HG03175 (cell line): ENCODE data around the gene LRCH1.
"Not testable (repeated sequence)": the region's sequence is repeated elsewhere in the genome, so short reads cannot be mapped to it uniquely, and the experiment has no call there.

ENCODE experiments used
- ATAC-seq: cut with Tn5 transposase; IDR thresholded peaks from one replicate; pipeline ENCODE4 v1.9.1; 2021; ENCODE audit warnings: mild to moderate bottlenecking, moderate library complexity; ENCODE audit not compliant: unreplicated experiment

LRCH1 gene, protein sequence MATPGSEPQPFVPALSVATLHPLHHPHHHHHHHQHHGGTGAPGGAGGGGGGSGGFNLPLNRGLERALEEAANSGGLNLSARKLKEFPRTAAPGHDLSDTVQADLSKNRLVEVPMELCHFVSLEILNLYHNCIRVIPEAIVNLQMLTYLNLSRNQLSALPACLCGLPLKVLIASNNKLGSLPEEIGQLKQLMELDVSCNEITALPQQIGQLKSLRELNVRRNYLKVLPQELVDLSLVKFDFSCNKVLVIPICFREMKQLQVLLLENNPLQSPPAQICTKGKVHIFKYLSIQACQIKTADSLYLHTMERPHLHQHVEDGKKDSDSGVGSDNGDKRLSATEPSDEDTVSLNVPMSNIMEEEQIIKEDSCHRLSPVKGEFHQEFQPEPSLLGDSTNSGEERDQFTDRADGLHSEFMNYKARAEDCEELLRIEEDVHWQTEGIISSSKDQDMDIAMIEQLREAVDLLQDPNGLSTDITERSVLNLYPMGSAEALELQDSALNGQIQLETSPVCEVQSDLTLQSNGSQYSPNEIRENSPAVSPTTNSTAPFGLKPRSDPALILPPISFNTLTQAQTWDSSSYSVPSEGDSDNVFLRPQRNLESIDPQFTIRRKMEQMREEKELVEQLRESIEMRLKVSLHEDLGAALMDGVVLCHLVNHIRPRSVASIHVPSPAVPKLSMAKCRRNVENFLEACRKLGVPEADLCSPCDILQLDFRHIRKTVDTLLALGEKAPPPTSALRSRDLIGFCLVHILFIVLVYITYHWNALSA

GRCh38 chr13:46552889-46553520 is at the start of gene LRCH1:
TSS of gene LRCH1 (plus strand) at chr13:46553170. CDS start at chr13:46553397, 227 bp downstream.
- peak; percentile 73 for ATAC-seq

DNA sequence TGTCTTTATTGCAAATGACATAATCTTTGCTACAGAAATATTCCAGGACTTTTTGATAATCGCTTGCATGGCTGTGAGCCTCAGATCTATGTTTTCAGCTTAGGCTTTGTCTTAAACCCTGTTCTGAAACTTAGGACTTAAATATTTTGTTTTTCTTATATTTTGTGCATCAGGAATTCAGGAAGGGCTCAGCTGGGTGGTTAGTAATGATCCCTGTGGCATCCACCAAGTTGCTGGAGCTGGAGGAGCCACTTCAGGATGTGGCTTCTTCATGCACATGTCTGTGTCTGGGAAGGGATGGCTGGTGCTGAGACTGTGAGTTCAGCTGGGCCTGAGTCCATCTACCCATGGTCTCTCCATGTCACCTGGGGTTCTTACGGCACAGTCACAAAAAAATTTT is 48.9 kb upstream of the LRCH1 start:
- no peak for ATAC-seq

- ATAC-seq = no peak
These were observed 45.0 kb upstream of the LRCH1 start for GRCh38 chr13:46507981-46508380.

DNA sequence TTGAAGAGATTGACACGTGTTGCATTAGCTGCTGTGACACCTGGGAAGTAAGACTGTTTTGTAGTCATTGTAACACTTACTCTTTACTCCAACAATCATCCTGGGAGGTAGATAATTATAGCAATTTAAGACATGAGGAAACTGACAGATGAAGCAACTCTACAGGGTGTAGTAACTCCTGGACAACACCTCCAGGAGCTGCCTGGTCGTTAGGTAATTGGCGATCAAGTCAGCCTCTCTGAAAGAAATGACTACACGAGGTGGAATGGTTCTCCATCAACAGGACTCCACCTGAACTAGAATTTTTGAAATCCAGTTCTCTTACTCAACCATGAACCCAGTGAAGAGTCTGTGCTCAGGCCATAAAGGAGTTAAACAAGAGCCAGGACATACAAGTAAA is 43.0 kb upstream of the LRCH1 start:
- no peak for ATAC-seq

GRCh38 chr13:46515803-46516202 is 37.2 kb upstream of the LRCH1 start:
- ATAC-seq = no peak

DNA sequence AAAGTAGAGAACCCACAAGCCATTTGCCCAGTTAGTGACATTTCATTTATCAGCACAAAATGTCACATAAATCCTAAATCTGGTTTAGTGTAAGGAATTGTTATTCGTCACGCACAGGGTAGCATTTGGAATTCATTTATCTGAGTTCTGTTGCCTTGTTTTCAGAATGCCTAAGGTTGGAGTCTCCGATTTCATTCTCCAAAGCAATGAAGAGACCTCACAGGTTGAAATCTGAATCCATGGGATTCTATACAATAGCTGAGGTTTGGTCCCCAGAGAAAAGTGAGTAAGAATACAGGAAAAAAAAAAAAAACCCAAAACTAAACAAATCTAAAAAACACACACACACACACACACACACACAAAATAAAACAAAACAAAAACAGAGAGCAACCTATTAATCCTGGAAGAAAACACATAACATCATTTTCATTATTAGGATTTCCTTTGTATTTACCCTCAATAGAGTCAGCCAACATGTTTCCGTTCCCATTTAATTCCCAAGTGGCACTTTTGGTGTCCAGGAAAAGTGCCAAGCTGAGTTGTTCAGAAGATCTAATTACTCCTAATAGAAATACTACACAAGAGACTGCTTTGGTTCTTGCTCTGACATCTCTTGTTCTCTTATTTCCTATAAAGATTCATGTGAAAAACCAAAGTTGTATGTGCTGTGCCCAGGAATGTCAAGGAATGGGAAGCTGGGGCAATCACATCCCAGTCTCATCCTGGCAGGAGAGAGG is 36.2 kb upstream of the LRCH1 start:
- no peak for ATAC-seq

- not testable (repeated sequence) for ATAC-seq
These were observed 35.2 kb upstream of the LRCH1 start for GRCh38 chr13:46517748-46518147.

DNA sequence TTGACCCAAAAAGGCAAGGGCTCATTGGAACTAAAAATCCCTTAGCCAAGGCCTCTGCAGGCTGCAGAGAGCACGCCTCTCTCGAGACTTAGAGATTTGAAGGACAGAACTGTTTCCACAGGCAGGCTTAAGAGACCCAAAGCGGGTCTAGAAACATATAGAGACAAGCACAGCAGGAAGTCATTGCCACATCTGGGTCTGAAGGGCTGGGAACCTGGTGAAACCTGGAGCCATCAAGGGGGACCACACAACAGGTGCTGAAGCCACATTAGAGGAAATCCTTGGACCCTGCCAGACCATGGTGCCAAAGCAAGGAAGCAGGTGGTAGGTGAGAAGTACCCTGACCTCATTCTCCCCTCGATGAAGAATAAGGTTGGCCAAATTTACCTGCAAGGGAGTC is 33.8 kb upstream of the LRCH1 start:
- ATAC-seq = no peak

- no peak for ATAC-seq
These were observed 32.8 kb upstream of the LRCH1 start for GRCh38 chr13:46520166-46520565.

DNA sequence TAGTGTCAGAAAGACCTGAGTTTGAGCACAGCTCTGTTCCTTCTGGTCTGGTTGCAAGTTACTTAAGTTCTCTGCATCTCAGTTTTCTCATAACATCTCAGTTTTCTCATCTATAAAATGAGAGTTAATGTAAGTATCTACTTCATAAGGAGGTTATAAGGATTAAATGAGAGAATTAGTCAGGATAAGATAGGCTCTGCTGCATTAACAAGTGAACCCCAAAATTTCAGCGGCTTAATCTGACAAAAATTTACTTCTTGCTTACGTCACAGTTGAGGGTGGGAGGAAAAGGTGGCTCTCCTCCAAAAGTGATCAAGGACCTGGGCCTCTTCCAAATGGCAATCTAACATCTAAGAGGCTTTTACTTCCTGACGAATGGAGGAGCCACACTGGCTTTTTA is 31.5 kb upstream of the LRCH1 start:
- ATAC-seq = no peak

GRCh38 chr13:46521921-46522747 is 30.8 kb upstream of the LRCH1 start:
- ATAC-seq = no peak

DNA sequence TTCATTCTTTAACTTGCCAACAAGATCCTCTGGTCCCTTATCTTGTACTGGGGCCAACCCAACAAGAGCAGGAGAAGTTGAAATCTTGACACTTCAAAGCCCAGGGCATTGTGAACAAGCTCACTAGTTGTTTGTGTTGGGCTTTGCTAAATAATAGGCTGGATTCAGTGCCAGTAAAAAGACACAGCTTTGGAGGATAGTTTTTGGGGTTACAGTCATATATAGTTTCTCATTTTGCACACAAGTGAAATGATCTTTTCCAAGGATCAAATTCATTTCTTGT is 30.3 kb upstream of the LRCH1 start:
- ATAC-seq = no peak

GRCh38 chr13:46523972-46524752 is 28.8 kb upstream of the LRCH1 start:
- no peak for ATAC-seq

DNA sequence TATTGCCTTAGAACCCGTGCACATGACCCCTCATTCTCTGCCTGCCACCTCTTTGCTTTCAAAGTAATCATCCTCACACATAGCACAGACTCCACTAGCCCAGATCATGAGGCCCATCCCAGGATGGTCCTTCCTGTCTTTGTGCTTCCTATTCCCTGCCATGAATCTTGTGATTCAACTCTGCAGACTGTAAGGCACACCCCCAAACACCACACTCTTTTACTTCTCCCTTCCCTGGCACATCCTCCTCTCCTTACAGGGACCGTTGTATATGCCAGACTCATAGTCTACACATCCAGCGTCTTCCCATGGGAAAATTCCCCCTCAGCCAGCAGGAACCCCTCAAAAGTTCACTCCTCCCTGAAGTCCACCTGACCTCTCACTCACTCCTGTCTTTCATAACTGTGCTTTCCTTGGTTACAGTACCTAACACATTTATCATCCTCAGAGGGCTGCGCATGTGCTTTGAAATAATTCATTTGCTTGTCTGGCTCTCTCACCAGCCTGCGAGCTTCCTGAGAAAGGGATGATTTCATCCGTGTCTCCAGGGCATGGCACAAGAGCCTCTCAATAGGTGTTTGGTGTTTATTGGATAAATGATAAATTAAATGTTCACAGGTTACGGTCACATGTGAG is 26.8 kb upstream of the LRCH1 start:
- ATAC-seq = no peak

GRCh38 chr13:46526740-46527139 is 26.2 kb upstream of the LRCH1 start:
- no peak for ATAC-seq

- ATAC-seq = no peak
These were observed 25.7 kb upstream of the LRCH1 start for GRCh38 chr13:46527237-46527636.

- no peak for ATAC-seq
These were observed 23.6 kb upstream of the LRCH1 start for GRCh38 chr13:46529216-46529919.

DNA sequence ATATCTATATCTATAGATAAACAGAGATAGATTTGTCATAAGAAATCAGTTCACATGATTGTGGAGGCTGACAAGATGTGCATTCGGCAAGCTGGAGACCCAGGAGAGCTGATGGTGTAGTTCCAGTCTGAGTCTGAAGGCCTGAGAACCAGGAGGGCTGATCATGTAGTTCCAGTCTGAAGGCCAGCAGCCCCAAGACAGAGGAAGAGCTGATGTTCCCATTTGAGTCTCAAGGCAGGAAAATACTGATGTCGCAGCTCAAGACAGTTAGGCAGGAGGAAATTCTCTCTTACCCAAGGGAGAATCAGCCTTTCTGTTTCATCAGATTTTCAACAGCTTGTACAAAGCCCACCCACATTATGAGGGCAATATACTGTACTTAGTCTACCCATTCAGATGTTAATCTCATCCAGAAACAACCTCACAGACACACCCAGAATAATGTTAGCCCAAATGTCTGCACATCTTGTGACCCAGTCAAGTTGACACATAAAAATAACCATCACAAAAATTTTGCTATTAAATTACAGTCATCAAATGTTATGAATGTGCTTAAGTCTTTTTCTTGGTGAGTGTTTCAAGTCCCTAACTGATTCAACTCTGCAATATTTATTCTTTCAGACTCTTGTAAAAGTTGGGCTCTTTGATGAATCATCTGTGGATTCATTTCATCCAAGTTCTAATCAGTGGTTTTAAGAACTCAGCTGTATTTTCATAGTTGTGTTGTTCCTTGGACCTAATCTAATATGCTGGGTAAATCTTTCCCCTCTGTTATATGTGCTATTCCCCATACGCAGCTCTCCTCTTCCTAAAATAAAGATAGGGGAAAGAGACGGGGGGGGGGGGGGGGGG is 22.7 kb upstream of the LRCH1 start:
- ATAC-seq = no peak
